Gastrocnemius medialis (tissue), 4 donors: ENCODE results near the gene LRRC2. TPM values are rescaled to one million over a fixed set of nuclear protein-coding genes. Genes with fewer than 3 reads are reported as not detected.

Experiments used
- ATAC-seq, 2 donors: fragments of 150-250 bp; one replicate each; pipeline ENCODE4 v1.9.1; 2016
- DNase-seq, 2 donors: peaks; one replicate each; pipeline ENCODE4 v3.0.0-alpha.2; 2019
- H3K27ac ChIP-seq, 4 donors: fragments of 200-600 bp; sonication (generic); 1 replicate in 1 of 4; 2 replicates in 3 of 4; pipeline ENCODE4 v1.5.1; 2016 to 2018; ENCODE audit warnings: mild to moderate bottlenecking in 2 of 4, moderate library complexity in 1 of 4
- H3K27me3 ChIP-seq, 3 donors: fragments of 200-600 bp; sonication (generic) in 2 of 3; 1 replicate in 1 of 3; 2 replicates in 2 of 3; pipeline versions ENCODE4 v1.5.1 to v1.6.0; 2016 to 2019; ENCODE audit warnings: mild to moderate bottlenecking in 1 of 3, moderate library complexity in 1 of 3
- H3K36me3 ChIP-seq, 2 donors: fragments of 200-600 bp; sonication (generic) in 1 of 2; one replicate each; pipeline ENCODE4 v1.5.1; 2017 to 2018
- H3K4me1 ChIP-seq, 2 donors: fragments of 200-600 bp; sonication (generic) in 1 of 2; one replicate each; pipeline ENCODE4 v1.5.1; 2016 to 2017; ENCODE audit warnings: mild to moderate bottlenecking in 2 of 2
- H3K4me3 ChIP-seq, 4 donors: fragments of 200-600 bp; sonication (generic) in 3 of 4; 1 replicate in 1 of 4; 2 replicates in 3 of 4; pipeline ENCODE4 v1.5.1; 2016 to 2019; ENCODE audit warnings: mild to moderate bottlenecking in 2 of 4
- H3K9me3 ChIP-seq, 3 donors: fragments of 200-600 bp; sonication (generic) in 2 of 3; 1 replicate in 1 of 3; 2 replicates in 2 of 3; pipeline ENCODE4 v1.5.1; 2016 to 2019
- POLR2A ChIP-seq, 2 donors: fragments of 450-650 bp; IDR thresholded peaks; one replicate each; pipeline ENCODE4 v1.6.1; 2017; ENCODE audit warnings: antibody characterized with exemption in 2 of 2, mild to moderate bottlenecking in 2 of 2, moderate library complexity in 2 of 2
- in situ Hi-C, 4 donors: fragments of 200-750 bp; cut with MboI; loops; one replicate each; pipeline versions ENCODE4 v1.15.0 to v1.8.0; 2017; ENCODE audit warnings: low sequenced_read_pairs in 4 of 4
- intact Hi-C: fragments of 100-400 bp; cut with DNase I; formaldehyde crosslinking; loops from one replicate; pipeline ENCODE4 v1.15.1; 2023; ENCODE audit warnings: low total_unique reads
- total RNA-seq, 4 donors: library from RNA; depleted of rRNA; stranded (reverse); fragments of >200 nt; gene quantifications; one replicate each; pipeline versions ENCODE4 v1.1.0 to v1.2.3, GENCODE V29; 2016
- TF ChIP-seq, protein P1 (sequence below), 5 experiments: fragments of 450-650 bp in 3 of 5; fragments of 200-600 bp in 2 of 5; sonication (generic) in 2 of 5; IDR thresholded peaks in 4 of 5; conservative IDR thresholded peaks in 1 of 5; 1 replicate in 4 of 5; 2 replicates in 1 of 5; pipeline ENCODE4 v1.5.1; 2016 to 2019; ENCODE audit warnings: antibody characterized with exemption in 5 of 5, mild to moderate bottlenecking in 3 of 5, moderate library complexity in 3 of 5

LRRC2 gene
- total RNA-seq, 4 donors from 2014 or later: 72.7 to 103 (median 92.1) TPM

DNA sequence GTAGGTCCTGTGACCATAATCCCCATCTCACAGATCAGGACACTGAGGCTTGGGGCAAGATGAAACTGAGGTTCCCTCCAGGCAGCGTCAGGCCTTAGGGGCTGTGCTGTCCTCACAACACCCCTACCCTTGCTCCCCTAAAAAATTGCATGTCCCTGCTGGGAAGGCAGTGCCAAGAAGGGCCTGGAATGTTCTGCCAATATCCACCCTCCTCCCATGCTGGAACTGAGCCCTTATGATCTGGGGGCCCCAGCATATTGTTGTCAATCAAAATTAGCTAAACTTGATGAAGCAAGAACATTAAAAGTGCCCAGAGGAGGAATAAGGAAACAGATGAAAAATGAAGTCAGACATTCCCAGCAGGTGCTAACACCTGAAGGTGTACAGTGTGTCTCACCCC, 81.7 kb downstream of the LRRC2 start:
- Histone ChIP-seq H3K4me3 (no peak overlapping the region), H3K27ac (no peak overlapping the region), H3K36me3 (no peaks in the 10 kb centered on the region), H3K4me1 (peaks cover 6 to 10% of the 10 kb centered on the region in 2 donors), H3K9me3 (no peaks in the 10 kb centered on the region), H3K27me3 (no peaks in the 10 kb centered on the region)
- ATAC-seq (no peak), DNase-seq (no peak)
- TF ChIP-seq, protein P1, sequence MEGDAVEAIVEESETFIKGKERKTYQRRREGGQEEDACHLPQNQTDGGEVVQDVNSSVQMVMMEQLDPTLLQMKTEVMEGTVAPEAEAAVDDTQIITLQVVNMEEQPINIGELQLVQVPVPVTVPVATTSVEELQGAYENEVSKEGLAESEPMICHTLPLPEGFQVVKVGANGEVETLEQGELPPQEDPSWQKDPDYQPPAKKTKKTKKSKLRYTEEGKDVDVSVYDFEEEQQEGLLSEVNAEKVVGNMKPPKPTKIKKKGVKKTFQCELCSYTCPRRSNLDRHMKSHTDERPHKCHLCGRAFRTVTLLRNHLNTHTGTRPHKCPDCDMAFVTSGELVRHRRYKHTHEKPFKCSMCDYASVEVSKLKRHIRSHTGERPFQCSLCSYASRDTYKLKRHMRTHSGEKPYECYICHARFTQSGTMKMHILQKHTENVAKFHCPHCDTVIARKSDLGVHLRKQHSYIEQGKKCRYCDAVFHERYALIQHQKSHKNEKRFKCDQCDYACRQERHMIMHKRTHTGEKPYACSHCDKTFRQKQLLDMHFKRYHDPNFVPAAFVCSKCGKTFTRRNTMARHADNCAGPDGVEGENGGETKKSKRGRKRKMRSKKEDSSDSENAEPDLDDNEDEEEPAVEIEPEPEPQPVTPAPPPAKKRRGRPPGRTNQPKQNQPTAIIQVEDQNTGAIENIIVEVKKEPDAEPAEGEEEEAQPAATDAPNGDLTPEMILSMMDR (IDR thresholded peaks at IDR 0.05 in 4 of 5, conservative IDR thresholded peaks at IDR 0.05 in 1 of 5): no peak
- no peak for TF ChIP-seq POLR2A (IDR thresholded peaks at IDR 0.05)
- intact Hi-C loops (no loop called here), in situ Hi-C loops (loop anchor here in 3 of 4 donors (5.0 to 10.0 kb wide), 3 partner anchors 143 to 153 kb away; no protein-coding TSS in a partner anchor)

DNA sequence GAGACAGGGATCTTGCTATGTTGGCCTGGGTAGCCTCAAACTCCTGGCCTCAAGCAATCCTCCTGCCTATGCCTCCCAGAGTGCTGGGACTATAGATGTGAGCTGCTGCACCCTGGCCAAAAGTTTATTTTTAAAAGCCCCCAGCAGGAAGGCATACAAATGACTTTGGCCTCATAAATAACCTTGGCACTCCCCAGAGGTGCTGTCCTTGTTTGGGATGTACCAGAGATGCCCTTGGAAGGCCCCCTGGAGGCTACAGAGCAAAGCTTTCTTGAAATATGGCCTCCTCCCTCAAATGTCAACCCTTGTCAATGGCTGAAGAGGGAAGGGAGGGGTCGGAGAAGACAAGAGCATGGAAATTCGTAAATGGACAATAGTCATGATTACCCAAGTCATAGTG, 82.3 kb downstream of the LRRC2 start:
- in situ Hi-C loops: loop anchor here in 3 of 4 donors (5.0 to 10.0 kb wide), 3 partner anchors 143 to 153 kb away; no protein-coding TSS in a partner anchor
- intact Hi-C loops: no loop called here
- no peak for ATAC-seq
- Histone ChIP-seq H3K36me3 (no peaks in the 10 kb centered on the region), H3K4me3 (no peak overlapping the region), H3K4me1 (peaks cover under 1 to 5% of the 10 kb centered on the region in 2 donors), H3K27ac (no peak overlapping the region), H3K9me3 (no peaks in the 10 kb centered on the region), H3K27me3 (no peaks in the 10 kb centered on the region)
- DNase-seq: no peak
- TF ChIP-seq, protein P1 (IDR thresholded peaks at IDR 0.05 in 4 of 5, conservative IDR thresholded peaks at IDR 0.05 in 1 of 5): no peak
- no peak for TF ChIP-seq POLR2A (IDR thresholded peaks at IDR 0.05)

DNA sequence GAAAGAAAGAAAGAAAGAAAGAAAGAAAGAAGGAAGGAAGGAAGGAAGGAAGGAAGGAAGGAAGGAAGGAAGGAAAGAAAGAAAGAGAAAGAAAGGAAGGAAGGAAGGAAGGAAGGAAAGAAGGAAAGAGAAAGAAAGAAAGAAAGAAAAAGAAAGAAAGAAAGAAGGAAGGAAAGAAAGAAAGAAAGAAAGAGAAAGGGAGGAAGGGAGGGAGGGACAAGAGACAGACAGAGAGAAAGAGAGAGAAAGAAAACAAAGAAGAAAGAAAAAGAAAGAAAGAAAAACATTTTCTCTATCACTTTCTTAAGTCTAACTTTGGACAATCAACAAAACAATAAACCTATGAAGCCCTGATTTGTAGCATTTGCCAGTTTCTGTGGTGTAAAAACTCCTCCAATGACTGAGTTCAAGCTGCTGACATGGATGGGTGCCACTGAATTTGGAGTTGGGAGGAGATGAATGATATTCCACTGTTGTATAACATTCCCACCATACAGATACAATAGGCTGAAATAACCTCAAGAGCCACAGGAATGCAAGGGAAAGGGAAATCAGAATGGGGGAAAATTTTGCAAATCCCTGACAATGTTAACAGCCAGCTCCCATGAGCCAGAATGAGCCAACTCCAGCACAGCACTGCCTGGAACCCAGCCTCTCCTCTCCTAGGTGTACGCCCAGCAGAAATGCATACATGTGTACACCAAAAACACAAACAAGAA, 83.3 kb downstream of the LRRC2 start:
- intact Hi-C loops (no loop called here), in situ Hi-C loops (loop anchor here in 3 of 4 donors (5.0 to 10.0 kb wide), 3 partner anchors 145 to 155 kb away; no protein-coding TSS in a partner anchor)
- TF ChIP-seq POLR2A (IDR thresholded peaks at IDR 0.05): no peak
- TF ChIP-seq, protein P1 (IDR thresholded peaks at IDR 0.05 in 4 of 5, conservative IDR thresholded peaks at IDR 0.05 in 1 of 5): no peak
- DNase-seq: no peak
- H3K4me1 ChIP-seq: no peaks in the 10 kb centered on the region
- H3K36me3 ChIP-seq: no peaks in the 10 kb centered on the region
- no peak overlapping the region for H3K4me3 ChIP-seq
- H3K27ac ChIP-seq: no peak overlapping the region
- no peaks in the 10 kb centered on the region for H3K27me3 ChIP-seq
- no peaks in the 10 kb centered on the region for H3K9me3 ChIP-seq
- ATAC-seq: no peak

DNA sequence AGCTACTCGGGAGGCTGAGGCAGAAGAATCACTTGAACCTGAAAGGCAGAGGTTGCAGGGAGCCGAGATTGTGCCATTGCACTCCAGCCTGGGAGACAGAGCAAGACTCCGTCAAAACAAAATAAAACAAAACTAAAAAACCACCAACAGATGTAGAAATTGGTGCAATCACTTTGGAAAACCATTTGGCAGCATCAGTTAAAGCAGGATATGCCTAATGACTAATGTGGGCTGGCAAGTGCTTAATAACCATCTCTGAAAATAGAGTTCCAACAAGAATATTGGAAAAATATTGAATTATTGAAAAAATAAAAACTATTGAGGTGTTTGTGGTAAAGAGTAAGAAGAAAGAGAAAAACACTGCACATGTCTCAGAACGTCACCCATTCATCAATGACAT, 84.5 kb downstream of the LRRC2 start:
- no peak for DNase-seq
- Histone ChIP-seq H3K4me3 (no peak overlapping the region), H3K36me3 (no peaks in the 10 kb centered on the region), H3K27me3 (no peaks in the 10 kb centered on the region), H3K9me3 (no peaks in the 10 kb centered on the region), H3K4me1 (no peaks in the 10 kb centered on the region), H3K27ac (no peak overlapping the region)
- no peak for ATAC-seq
- intact Hi-C loops (no loop called here), in situ Hi-C loops (loop anchor here in 3 of 4 donors (5.0 to 10.0 kb wide), 3 partner anchors 146 to 156 kb away; no protein-coding TSS in a partner anchor)
- TF ChIP-seq POLR2A (IDR thresholded peaks at IDR 0.05): no peak
- TF ChIP-seq, protein P1 (IDR thresholded peaks at IDR 0.05 in 4 of 5, conservative IDR thresholded peaks at IDR 0.05 in 1 of 5): no peak
